GM12878 (cell line): Measurements from ENCODE around the gene BBS4. TPM values are rescaled to one million over a fixed set of nuclear protein-coding genes. Genes with fewer than 3 reads are reported as not detected.

Source experiments
- ATAC-seq: fragments of 200-7000 bp; cut with Tn5 transposase; 3 replicates; pipeline ENCODE4 v1.9.1; 2020; ENCODE audit warnings: mild to moderate bottlenecking, moderate library complexity
- BruUV-seq: library from RNA; stranded (reverse); fragments of 400-500 nt; replicated peaks from 2 replicates; lab custom pipeline; 2021; lab: Mats Ljungman, UMichigan
- CTCF ChIA-PET: fragments of 300-600 bp; sonication (Branson Sonifier 250); formaldehyde crosslinking; extraction: SDS; loops from one replicate; lab custom pipeline; 2021; ENCODE audit warnings: inconsistent platforms; lab: Yijun Ruan, JAX
- POLR2A ChIA-PET: fragments of 350-600 bp; formaldehyde crosslinking; extraction: SDS; loops from one replicate; lab custom pipeline; 2021; ENCODE audit warnings: inconsistent platforms; lab: Charles Lee
- RAD21 ChIA-PET: fragments of 300-600 bp; sonication (Branson Sonifier 250); formaldehyde crosslinking; loops from one replicate; lab custom pipeline; 2023; ENCODE audit warnings: antibody characterized with exemption; ENCODE audit not compliant: unreplicated experiment; lab: Charles Lee
- SMC1A ChIA-PET: fragments of 300-600 bp; sonication (Branson Sonifier 250); formaldehyde crosslinking; loops from one replicate; lab custom pipeline; 2023; ENCODE audit not compliant: unreplicated experiment, uncharacterized antibody; lab: Charles Lee
- DNase-seq: peaks from one replicate; pipeline ENCODE4 v3.0.0-alpha.2; 2011; ENCODE audit warnings: low read depth, low spot score
- FAIRE-seq: peaks from 3 replicates; lab custom pipeline; 2011; peaks lifted over from hg19 to GRCh38; lab: Jason Lieb, UNC
- H2AFZ ChIP-seq: 2 replicates; pipeline ENCODE4 v1.6.0; 2011; ENCODE audit warnings: low read depth, low read length, control low read depth; ENCODE audit not compliant: control insufficient read depth
- H3K27ac ChIP-seq: 2 replicates; pipeline ENCODE4 v1.5.1; 2011; ENCODE audit warnings: control low read depth; ENCODE audit not compliant: control insufficient read depth, insufficient read depth
- H3K27me3 ChIP-seq, 2 experiments: replicated peaks in 1 of 2; 2 replicates each; pipeline versions ENCODE4 v1.6.0 to v1.6.1; 2011; ENCODE audit warnings: low read length in 1 of 2; ENCODE audit not compliant: control insufficient read depth in 2 of 2, insufficient read depth in 2 of 2
- H3K36me3 ChIP-seq, 2 experiments: 2 replicates each; pipeline ENCODE4 v1.5.1; 2011; ENCODE audit warnings: low read length in 1 of 2; ENCODE audit not compliant: control insufficient read depth in 2 of 2, insufficient read depth in 2 of 2
- H3K4me1 ChIP-seq: 2 replicates; pipeline ENCODE4 v1.6.1; 2011; ENCODE audit warnings: mild to moderate bottlenecking, low read length, moderate library complexity, mixed read lengths; ENCODE audit not compliant: control insufficient read depth, insufficient read depth
- H3K4me2 ChIP-seq: 2 replicates; pipeline ENCODE4 v1.6.0; 2011; ENCODE audit warnings: control low read depth; ENCODE audit not compliant: control insufficient read depth, insufficient read depth
- H3K4me3 ChIP-seq: fragments of 200-600 bp; sonication (generic); 2 replicates; pipeline ENCODE4 v1.5.1; 2016
- H3K79me2 ChIP-seq: 2 replicates; pipeline ENCODE4 v1.6.0; 2011; ENCODE audit warnings: low read length; ENCODE audit not compliant: control insufficient read depth, insufficient read depth
- H3K9ac ChIP-seq: 2 replicates; pipeline ENCODE4 v1.8.0; 2011; ENCODE audit warnings: low read length, control low read depth, mixed read lengths; ENCODE audit not compliant: control insufficient read depth, insufficient read depth
- H3K9me3 ChIP-seq: replicated peaks from 3 replicates; pipeline ENCODE4 v1.5.1; 2011; ENCODE audit warnings: mild to moderate bottlenecking, low read length; ENCODE audit not compliant: control insufficient read depth, insufficient read depth
- H4K20me1 ChIP-seq: 2 replicates; pipeline ENCODE4 v1.6.0; 2011; ENCODE audit not compliant: control insufficient read depth, insufficient read depth
- BCL11A ChIP-seq: IDR thresholded peaks from 2 replicates; pipeline ENCODE4 v1.6.1; 2011; ENCODE audit warnings: low read depth, low read length
- GABPA ChIP-seq: IDR thresholded peaks from 2 replicates; pipeline ENCODE4 v1.6.1; 2014; ENCODE audit warnings: antibody characterized with exemption, low read depth, mild to moderate bottlenecking, inconsistent platforms
- GATAD2B ChIP-seq: fragments of 450-650 bp; conservative IDR thresholded peaks from 2 replicates; pipeline ENCODE4 v1.6.1; 2017; ENCODE audit warnings: low read depth, mild to moderate bottlenecking, moderate library complexity
- ZBED1 ChIP-seq: IDR thresholded peaks from 2 replicates; pipeline ENCODE4 v1.6.1; 2016; ENCODE audit warnings: borderline replicate concordance
- ZSCAN29 ChIP-seq: fragments of 450-650 bp; IDR thresholded peaks from 2 replicates; pipeline ENCODE4 v1.6.1; 2017; ENCODE audit warnings: mild to moderate bottlenecking, moderate library complexity
- in situ Hi-C: fragments of 300-500 bp; cut with MboI; formaldehyde crosslinking; loops from 9 replicates; pipeline ENCODE4 v1.14.3; 2018; ENCODE audit warnings: mixed read lengths
- intact Hi-C: fragments of 100-400 bp; cut with micrococcal nuclease; formaldehyde crosslinking; loops from one replicate; pipeline ENCODE4 v1.14.2; 2022; ENCODE audit not compliant: unreplicated experiment
- polyA plus RNA-seq, 11 experiments: library from polyadenylated mRNA; depleted of rRNA in 4 of 11; unstranded in 6 of 11; stranded (reverse) in 5 of 11; fragments of >200 nt; fragmentation: Nextera tagmentation in 4 of 11; fragmentation: Illumina TruSeq in 1 of 11; extraction: Ambion mirVana in 4 of 11; extraction: Trizol in 1 of 11; gene quantifications; 1 replicate in 1 of 11; 2 replicates in 10 of 11; pipeline versions ENCODE4 v1.2.1 to v1.2.3, GENCODE V29; 2011 to 2016; ENCODE audit warnings: inconsistent platforms in 2 of 11, missing spikeins in 2 of 11, low read depth in 1 of 11
- total RNA-seq, 4 experiments: library from RNA; depleted of rRNA in 3 of 4; stranded (reverse); fragments of >200 nt in 3 of 4; fragmentation: Illumina TruSeq in 1 of 4; extraction: Trizol in 1 of 4; gene quantifications; 2 replicates each; pipeline versions ENCODE4 v1.2.1 to v1.2.3, GENCODE V29; 2013 to 2021
- TF ChIP-seq, protein P1 (sequence below): fragments of 150-350 bp; IDR thresholded peaks from 2 replicates; pipeline ENCODE4 v1.6.1; 2016; ENCODE audit warnings: low read depth, low read length
- TF ChIP-seq, protein P2 (sequence below): fragments of 450-650 bp; IDR thresholded peaks from 2 replicates; pipeline ENCODE4 v1.6.1; 2016; ENCODE audit warnings: mild to moderate bottlenecking
- TF ChIP-seq, protein P3 (sequence below): fragments of 450-650 bp; IDR thresholded peaks from 2 replicates; pipeline ENCODE4 v1.6.1; 2017; ENCODE audit warnings: mild to moderate bottlenecking, low read depth, inconsistent platforms; ENCODE audit not compliant: poor library complexity, severe bottlenecking
- TF ChIP-seq, protein P4 (sequence below): IDR thresholded peaks from 2 replicates; pipeline ENCODE4 v1.6.1; 2011; ENCODE audit warnings: borderline replicate concordance, low read depth, mild to moderate bottlenecking, moderate library complexity, mixed read lengths, low read length; ENCODE audit not compliant: insufficient read depth; ENCODE audit errors: extremely low read length
- TF ChIP-seq, protein P5 (sequence below): fragments of 450-650 bp; formaldehyde crosslinking; IDR thresholded peaks from 2 replicates; pipeline ENCODE4 v1.4.0; 2020; ENCODE audit warnings: mild to moderate bottlenecking, moderate library complexity

BBS4 gene
- total and polyA plus RNA-seq, 10 of the 15 experiments (the other 5 are each of a cell fraction or from before 2014, with no cell fraction given), result 7.2 to 22.1 (median 9.9) TPM

DNA sequence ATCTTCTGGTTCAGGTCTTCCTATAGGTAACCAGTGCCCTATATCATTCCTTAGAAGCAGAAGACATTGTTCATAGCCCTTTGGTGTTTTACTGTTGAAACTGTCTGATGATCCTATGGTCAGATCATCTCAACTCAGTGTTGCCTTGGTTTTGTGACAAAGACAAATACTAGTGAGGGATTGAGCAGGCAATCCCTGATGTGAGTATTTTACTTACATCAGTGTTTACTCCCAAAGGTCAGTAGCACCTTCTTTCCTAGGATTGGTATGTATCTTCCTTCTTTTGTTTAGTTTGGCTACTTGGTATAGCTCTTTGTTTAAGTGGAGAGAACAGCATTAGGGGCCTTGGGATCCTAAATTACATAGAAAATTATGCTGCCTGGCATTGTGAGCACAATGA, 41.1 kb downstream of the BBS4 start:
- no peak for TF ChIP-seq GABPA
- TF ChIP-seq, protein P1, sequence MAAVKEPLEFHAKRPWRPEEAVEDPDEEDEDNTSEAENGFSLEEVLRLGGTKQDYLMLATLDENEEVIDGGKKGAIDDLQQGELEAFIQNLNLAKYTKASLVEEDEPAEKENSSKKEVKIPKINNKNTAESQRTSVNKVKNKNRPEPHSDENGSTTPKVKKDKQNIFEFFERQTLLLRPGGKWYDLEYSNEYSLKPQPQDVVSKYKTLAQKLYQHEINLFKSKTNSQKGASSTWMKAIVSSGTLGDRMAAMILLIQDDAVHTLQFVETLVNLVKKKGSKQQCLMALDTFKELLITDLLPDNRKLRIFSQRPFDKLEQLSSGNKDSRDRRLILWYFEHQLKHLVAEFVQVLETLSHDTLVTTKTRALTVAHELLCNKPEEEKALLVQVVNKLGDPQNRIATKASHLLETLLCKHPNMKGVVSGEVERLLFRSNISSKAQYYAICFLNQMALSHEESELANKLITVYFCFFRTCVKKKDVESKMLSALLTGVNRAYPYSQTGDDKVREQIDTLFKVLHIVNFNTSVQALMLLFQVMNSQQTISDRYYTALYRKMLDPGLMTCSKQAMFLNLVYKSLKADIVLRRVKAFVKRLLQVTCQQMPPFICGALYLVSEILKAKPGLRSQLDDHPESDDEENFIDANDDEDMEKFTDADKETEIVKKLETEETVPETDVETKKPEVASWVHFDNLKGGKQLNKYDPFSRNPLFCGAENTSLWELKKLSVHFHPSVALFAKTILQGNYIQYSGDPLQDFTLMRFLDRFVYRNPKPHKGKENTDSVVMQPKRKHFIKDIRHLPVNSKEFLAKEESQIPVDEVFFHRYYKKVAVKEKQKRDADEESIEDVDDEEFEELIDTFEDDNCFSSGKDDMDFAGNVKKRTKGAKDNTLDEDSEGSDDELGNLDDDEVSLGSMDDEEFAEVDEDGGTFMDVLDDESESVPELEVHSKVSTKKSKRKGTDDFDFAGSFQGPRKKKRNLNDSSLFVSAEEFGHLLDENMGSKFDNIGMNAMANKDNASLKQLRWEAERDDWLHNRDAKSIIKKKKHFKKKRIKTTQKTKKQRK, result no peak
- TF ChIP-seq, protein P2, sequence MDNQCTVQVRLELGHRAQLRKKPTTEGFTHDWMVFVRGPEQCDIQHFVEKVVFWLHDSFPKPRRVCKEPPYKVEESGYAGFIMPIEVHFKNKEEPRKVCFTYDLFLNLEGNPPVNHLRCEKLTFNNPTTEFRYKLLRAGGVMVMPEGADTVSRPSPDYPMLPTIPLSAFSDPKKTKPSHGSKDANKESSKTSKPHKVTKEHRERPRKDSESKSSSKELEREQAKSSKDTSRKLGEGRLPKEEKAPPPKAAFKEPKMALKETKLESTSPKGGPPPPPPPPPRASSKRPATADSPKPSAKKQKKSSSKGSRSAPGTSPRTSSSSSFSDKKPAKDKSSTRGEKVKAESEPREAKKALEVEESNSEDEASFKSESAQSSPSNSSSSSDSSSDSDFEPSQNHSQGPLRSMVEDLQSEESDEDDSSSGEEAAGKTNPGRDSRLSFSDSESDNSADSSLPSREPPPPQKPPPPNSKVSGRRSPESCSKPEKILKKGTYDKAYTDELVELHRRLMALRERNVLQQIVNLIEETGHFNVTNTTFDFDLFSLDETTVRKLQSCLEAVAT, result no peak
- TF ChIP-seq GATAD2B, result no peak
- no peak for TF ChIP-seq BCL11A
- no peak for TF ChIP-seq ZBED1
- TF ChIP-seq, protein P3, sequence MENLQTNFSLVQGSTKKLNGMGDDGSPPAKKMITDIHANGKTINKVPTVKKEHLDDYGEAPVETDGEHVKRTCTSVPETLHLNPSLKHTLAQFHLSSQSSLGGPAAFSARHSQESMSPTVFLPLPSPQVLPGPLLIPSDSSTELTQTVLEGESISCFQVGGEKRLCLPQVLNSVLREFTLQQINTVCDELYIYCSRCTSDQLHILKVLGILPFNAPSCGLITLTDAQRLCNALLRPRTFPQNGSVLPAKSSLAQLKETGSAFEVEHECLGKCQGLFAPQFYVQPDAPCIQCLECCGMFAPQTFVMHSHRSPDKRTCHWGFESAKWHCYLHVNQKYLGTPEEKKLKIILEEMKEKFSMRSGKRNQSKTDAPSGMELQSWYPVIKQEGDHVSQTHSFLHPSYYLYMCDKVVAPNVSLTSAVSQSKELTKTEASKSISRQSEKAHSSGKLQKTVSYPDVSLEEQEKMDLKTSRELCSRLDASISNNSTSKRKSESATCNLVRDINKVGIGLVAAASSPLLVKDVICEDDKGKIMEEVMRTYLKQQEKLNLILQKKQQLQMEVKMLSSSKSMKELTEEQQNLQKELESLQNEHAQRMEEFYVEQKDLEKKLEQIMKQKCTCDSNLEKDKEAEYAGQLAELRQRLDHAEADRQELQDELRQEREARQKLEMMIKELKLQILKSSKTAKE, result no peak
- no peak for TF ChIP-seq ZSCAN29
- TF ChIP-seq, protein P4, sequence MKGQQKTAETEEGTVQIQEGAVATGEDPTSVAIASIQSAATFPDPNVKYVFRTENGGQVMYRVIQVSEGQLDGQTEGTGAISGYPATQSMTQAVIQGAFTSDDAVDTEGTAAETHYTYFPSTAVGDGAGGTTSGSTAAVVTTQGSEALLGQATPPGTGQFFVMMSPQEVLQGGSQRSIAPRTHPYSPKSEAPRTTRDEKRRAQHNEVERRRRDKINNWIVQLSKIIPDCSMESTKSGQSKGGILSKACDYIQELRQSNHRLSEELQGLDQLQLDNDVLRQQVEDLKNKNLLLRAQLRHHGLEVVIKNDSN, result no peak
- TF ChIP-seq, protein P5, sequence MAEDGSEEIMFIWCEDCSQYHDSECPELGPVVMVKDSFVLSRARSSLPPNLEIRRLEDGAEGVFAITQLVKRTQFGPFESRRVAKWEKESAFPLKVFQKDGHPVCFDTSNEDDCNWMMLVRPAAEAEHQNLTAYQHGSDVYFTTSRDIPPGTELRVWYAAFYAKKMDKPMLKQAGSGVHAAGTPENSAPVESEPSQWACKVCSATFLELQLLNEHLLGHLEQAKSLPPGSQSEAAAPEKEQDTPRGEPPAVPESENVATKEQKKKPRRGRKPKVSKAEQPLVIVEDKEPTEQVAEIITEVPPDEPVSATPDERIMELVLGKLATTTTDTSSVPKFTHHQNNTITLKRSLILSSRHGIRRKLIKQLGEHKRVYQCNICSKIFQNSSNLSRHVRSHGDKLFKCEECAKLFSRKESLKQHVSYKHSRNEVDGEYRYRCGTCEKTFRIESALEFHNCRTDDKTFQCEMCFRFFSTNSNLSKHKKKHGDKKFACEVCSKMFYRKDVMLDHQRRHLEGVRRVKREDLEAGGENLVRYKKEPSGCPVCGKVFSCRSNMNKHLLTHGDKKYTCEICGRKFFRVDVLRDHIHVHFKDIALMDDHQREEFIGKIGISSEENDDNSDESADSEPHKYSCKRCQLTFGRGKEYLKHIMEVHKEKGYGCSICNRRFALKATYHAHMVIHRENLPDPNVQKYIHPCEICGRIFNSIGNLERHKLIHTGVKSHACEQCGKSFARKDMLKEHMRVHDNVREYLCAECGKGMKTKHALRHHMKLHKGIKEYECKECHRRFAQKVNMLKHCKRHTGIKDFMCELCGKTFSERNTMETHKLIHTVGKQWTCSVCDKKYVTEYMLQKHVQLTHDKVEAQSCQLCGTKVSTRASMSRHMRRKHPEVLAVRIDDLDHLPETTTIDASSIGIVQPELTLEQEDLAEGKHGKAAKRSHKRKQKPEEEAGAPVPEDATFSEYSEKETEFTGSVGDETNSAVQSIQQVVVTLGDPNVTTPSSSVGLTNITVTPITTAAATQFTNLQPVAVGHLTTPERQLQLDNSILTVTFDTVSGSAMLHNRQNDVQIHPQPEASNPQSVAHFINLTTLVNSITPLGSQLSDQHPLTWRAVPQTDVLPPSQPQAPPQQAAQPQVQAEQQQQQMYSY, result no peak

More for the DNA sequence above, 41.1 kb downstream of the BBS4 start:
- intact Hi-C loops, result loop anchor here (10.0 kb wide), 1 partner anchor 328 kb away; the partner anchor contains the start of gene NEO1
- Histone ChIP-seq H3K4me1 (no peaks in the 10 kb centered on the region), H3K9ac (no peak overlapping the region), H3K79me2 (no peaks in the 10 kb centered on the region), H2AFZ (no peak overlapping the region), H3K36me3 (no peaks in the 10 kb centered on the region), H3K27me3 (no peaks in the 10 kb centered on the region), H3K9me3 (no peaks in the 10 kb centered on the region), H3K4me3 (no peak overlapping the region), H3K4me2 (no peak overlapping the region), H3K27ac (no peak overlapping the region), H4K20me1 (no peaks in the 10 kb centered on the region)
- FAIRE-seq, result no peak
- ChIA-PET POLR2A (no interaction called here), SMC1A (interaction anchor here (0.8 kb wide), 1 partner anchor 45 kb away, joined by 3 read pairs; no protein-coding TSS in a partner anchor), CTCF (interaction anchor here (0.7 to 0.8 kb wide), 2 partner anchors 57 to 517 kb away, joined by 3 read pairs; no protein-coding TSS in a partner anchor), RAD21 (interaction anchor here (0.9 kb wide), 1 partner anchor 66 kb away, joined by 4 read pairs; no protein-coding TSS in a partner anchor)
- no peak for ATAC-seq
- no TSS peak for BruUV-seq
- in situ Hi-C loops, result loop anchor here (5.0 kb wide), 1 partner anchor 355 kb away; no protein-coding TSS in a partner anchor
- DNase-seq, result no peak
